HG03571 (cell line): ENCODE data around the gene NLGN1.

ENCODE experiments used
- ATAC-seq: cut with Tn5 transposase; IDR thresholded peaks from one replicate; pipeline ENCODE4 v1.9.1; 2021; ENCODE audit not compliant: unreplicated experiment

Gene NLGN1

GRCh38 chr3:173750095-173750494 is 352.6 kb downstream of the NLGN1 start:
- ATAC-seq = no peak

GRCh38 chr3:173750591-173750990 is 353.0 kb downstream of the NLGN1 start:
- no peak for ATAC-seq

- no peak for ATAC-seq
Observed at GRCh38 chr3:173753593-173753992, 356.0 kb downstream of the NLGN1 start.

- ATAC-seq = no peak
Observed at GRCh38 chr3:173755161-173755560, 357.6 kb downstream of the NLGN1 start.

GRCh38 chr3:173761161-173761560 is 363.6 kb downstream of the NLGN1 start:
- ATAC-seq = no peak

GRCh38 chr3:173762501-173762900 is 365.0 kb downstream of the NLGN1 start:
- ATAC-seq = no peak

GRCh38 chr3:173770011-173770410 is 372.5 kb downstream of the NLGN1 start:
- no peak for ATAC-seq

GRCh38 chr3:173770796-173771573 is 373.4 kb downstream of the NLGN1 start:
- no peak for ATAC-seq

- no peak for ATAC-seq
Observed at GRCh38 chr3:173773800-173774199, 376.3 kb downstream of the NLGN1 start.

- ATAC-seq = no peak
Observed at GRCh38 chr3:173774294-173774693, 376.8 kb downstream of the NLGN1 start.

- no peak for ATAC-seq
Observed at GRCh38 chr3:173778251-173778650, 380.7 kb downstream of the NLGN1 start.

- no peak for ATAC-seq
Observed at GRCh38 chr3:173780067-173780466, 382.5 kb downstream of the NLGN1 start.

- no peak for ATAC-seq
Observed at GRCh38 chr3:173785004-173785403, 387.5 kb downstream of the NLGN1 start.

- no peak for ATAC-seq
Observed at GRCh38 chr3:173789530-173790162, 392.1 kb downstream of the NLGN1 start.

GRCh38 chr3:173793963-173794362 is 396.4 kb downstream of the NLGN1 start:
- no peak for ATAC-seq

- no peak for ATAC-seq
Observed at GRCh38 chr3:173796405-173796804, 398.9 kb downstream of the NLGN1 start.

- no peak for ATAC-seq
Observed at GRCh38 chr3:173796890-173797289, 399.3 kb downstream of the NLGN1 start.

GRCh38 chr3:173799060-173799816 is 401.7 kb downstream of the NLGN1 start:
- no peak for ATAC-seq

GRCh38 chr3:173800154-173800553 is 402.6 kb downstream of the NLGN1 start:
- ATAC-seq = no peak

GRCh38 chr3:173814809-173815208 is 417.3 kb downstream of the NLGN1 start:
- ATAC-seq = no peak

- ATAC-seq = no peak
Observed at GRCh38 chr3:173819368-173819767, 421.8 kb downstream of the NLGN1 start.

- no peak for ATAC-seq
Observed at GRCh38 chr3:173823911-173824460, 426.4 kb downstream of the NLGN1 start.
